Endothelial cell (in vitro differentiated cells): ENCODE data around the gene NAP1L4. TPM values are rescaled to one million over a fixed set of nuclear protein-coding genes. Genes with fewer than 3 reads are reported as not detected.

Source experiments
- DNase-seq: peaks from one replicate; pipeline ENCODE4 v3.0.0; 2021; ENCODE audit warnings: low spot score
- H3K27ac Mint-ChIP-seq: one replicate; pipeline ENCODE4 v1.8.0; 2021; ENCODE audit warnings: mixed read lengths, inconsistent platforms; ENCODE audit not compliant: unreplicated experiment
- H3K27me3 Mint-ChIP-seq: one replicate; pipeline ENCODE4 v1.8.0; 2021; ENCODE audit warnings: mild to moderate bottlenecking, moderate library complexity, mixed read lengths, inconsistent platforms; ENCODE audit not compliant: unreplicated experiment
- H3K36me3 Mint-ChIP-seq: one replicate; pipeline ENCODE4 v1.8.0; 2021; ENCODE audit warnings: mild to moderate bottlenecking, low read depth, mixed read lengths, inconsistent platforms; ENCODE audit not compliant: unreplicated experiment
- H3K4me1 Mint-ChIP-seq: one replicate; pipeline ENCODE4 v1.8.0; 2021; ENCODE audit warnings: mild to moderate bottlenecking, mixed read lengths, inconsistent platforms; ENCODE audit not compliant: unreplicated experiment
- H3K4me3 Mint-ChIP-seq: one replicate; pipeline ENCODE4 v1.8.0; 2021; ENCODE audit warnings: mild to moderate bottlenecking, mixed read lengths, inconsistent platforms; ENCODE audit not compliant: unreplicated experiment
- H3K9me3 Mint-ChIP-seq: one replicate; pipeline ENCODE4 v1.8.0; 2021; ENCODE audit warnings: mixed read lengths, inconsistent platforms; ENCODE audit not compliant: unreplicated experiment
- CTCF ChIP-seq: fragments of 200-600 bp; sonication (generic); IDR thresholded peaks from one replicate; pipeline ENCODE4 v1.5.0; 2021; ENCODE audit warnings: antibody characterized with exemption; ENCODE audit not compliant: unreplicated experiment
- total RNA-seq: library from RNA; stranded (reverse); fragmentation: NEBNext Ultra II Directional; extraction: Animal tissue kit (Norgen Biotek cat#: 25700); gene quantifications from one replicate; pipeline ENCODE4 v1.2.1, GENCODE V29; 2021; ENCODE audit not compliant: unreplicated experiment

The NAP1L4 gene
- total RNA-seq, 1 donor from 2014 or later = 148 TPM

DNA sequence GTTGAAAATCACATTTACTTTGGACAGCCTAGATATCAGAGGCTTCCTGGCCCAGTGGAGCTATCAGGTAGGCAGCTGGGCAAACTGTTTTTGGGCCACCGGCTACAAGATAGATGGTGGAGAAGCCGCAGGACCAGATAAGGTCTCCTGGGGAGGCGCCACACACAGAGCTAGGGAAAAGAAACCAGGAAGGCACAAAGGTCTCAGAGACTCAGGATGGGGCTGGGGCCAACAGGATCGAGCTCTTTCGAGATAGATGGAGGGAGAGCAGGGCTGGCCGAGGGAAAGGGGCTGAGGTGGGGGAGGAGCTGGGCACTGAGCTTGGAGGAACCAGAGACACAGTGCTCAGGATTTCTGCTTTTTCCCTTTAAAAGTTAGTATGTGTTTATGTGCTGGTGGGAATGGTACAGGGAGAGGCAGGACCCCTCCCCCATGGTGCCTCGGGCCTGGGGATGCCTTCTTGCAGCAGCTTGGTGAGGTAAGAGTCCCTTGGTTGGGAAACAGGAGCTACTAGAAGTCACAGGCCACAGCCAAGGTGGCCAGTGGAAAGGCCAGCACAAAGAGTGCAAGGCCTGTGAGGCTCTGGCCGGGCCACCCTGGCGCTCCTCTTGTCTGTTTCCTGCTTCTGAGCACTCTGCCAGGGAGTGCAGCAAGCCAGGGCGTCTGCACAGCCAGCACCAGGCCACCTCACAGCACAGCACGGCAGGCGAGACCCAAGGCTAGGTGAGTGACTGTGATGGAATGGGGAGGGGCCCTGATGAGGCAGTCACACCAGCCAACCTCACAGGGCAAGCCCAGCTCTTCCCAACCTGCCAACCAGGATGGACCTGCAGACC is 11.5 kb upstream of the NAP1L4 start:
- H3K9me3 Mint-ChIP-seq = no peaks in the 10 kb centered on the region
- H3K4me1 Mint-ChIP-seq = no peaks in the 10 kb centered on the region
- no peak for DNase-seq
- peaks cover 32% of the 10 kb centered on the region for H3K36me3 Mint-ChIP-seq
- no peak overlapping the region for H3K4me3 Mint-ChIP-seq
- TF ChIP-seq CTCF = no peak
- H3K27ac Mint-ChIP-seq = no peak overlapping the region
- peaks cover 4% of the 10 kb centered on the region for H3K27me3 Mint-ChIP-seq

- H3K36me3 Mint-ChIP-seq = peaks cover 32% of the 10 kb centered on the region
Measured at GRCh38 chr11:3002871-3003270, 10.7 kb upstream of the NAP1L4 start.

DNA sequence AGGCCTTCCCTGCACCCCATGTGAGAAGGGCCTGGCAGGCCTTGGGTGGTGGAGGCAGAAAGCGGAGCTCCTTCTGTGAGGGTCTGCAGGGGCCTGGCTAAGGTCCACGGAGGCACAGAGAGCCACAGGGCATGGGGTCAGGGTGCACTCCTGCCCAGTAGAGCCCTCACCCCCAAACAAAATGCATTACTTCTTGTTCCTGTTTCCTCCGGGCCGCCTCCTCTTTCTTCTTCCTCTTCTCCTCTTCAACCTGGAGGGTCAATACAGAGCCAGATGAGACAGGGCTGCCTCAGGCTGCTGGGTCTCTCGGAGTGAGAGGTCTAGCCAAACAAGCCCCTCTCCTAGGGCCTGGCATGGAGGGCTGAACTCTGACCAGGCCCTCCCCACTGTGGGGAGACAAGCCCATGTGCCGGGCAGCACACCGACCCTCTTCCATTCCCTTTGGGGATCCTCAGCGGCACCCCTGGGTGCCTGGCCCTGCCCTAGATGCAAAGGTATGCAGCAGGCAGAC is 10.3 kb upstream of the NAP1L4 start:
- Mint-ChIP-seq H3K4me3 (no peak overlapping the region), H3K27ac (no peak overlapping the region)
- no peak for DNase-seq

More at GRCh38 chr11:3002871-3003270, 10.7 kb upstream of the NAP1L4 start:
- H3K4me1 Mint-ChIP-seq = no peaks in the 10 kb centered on the region
- no peak overlapping the region for H3K27ac Mint-ChIP-seq
- no peak for DNase-seq
- no peak overlapping the region for H3K4me3 Mint-ChIP-seq
- no peaks in the 10 kb centered on the region for H3K9me3 Mint-ChIP-seq
- no peak for TF ChIP-seq CTCF
- H3K27me3 Mint-ChIP-seq = peaks cover 4% of the 10 kb centered on the region

GRCh38 chr11:3001496-3001895 is 9.4 kb upstream of the NAP1L4 start:
- no peak for TF ChIP-seq CTCF
- Mint-ChIP-seq H3K9me3 (no peaks in the 10 kb centered on the region), H3K36me3 (peaks cover 32% of the 10 kb centered on the region), H3K4me1 (peaks cover 4% of the 10 kb centered on the region), H3K4me3 (peak overlapping the region; percentile 47), H3K27me3 (peaks cover 4% of the 10 kb centered on the region), H3K27ac (no peak overlapping the region)
- DNase-seq = no peak

More for the DNA sequence above, 10.3 kb upstream of the NAP1L4 start:
- TF ChIP-seq CTCF = no peak
- Mint-ChIP-seq H3K27me3 (peaks cover 4% of the 10 kb centered on the region), H3K4me1 (no peaks in the 10 kb centered on the region), H3K36me3 (peaks cover 32% of the 10 kb centered on the region), H3K9me3 (no peaks in the 10 kb centered on the region)
